Ectodermal cell (in vitro differentiated cells): ENCODE data around the gene AFF1.
"Not testable (repeated sequence)": the region's sequence is repeated elsewhere in the genome, so short reads cannot be mapped to it uniquely, and the experiment has no call there.

Source experiments
- H3K27ac ChIP-seq: 2 replicates; pipeline ENCODE4 v1.7.0; 2013; ENCODE audit warnings: mild to moderate bottlenecking, low read depth, low read length; ENCODE audit not compliant: insufficient read depth, poor library complexity, severe bottlenecking
- H3K27me3 ChIP-seq: 2 replicates; pipeline ENCODE4 v1.7.0; 2013; ENCODE audit warnings: mild to moderate bottlenecking, low read length; ENCODE audit not compliant: insufficient read depth, control insufficient read depth, poor library complexity, severe bottlenecking
- H3K36me3 ChIP-seq: one replicate; pipeline ENCODE4 v1.7.0; 2013; ENCODE audit warnings: low read length; ENCODE audit not compliant: control insufficient read depth, insufficient read depth
- H3K4me1 ChIP-seq: one replicate; pipeline ENCODE4 v1.7.0; 2013; ENCODE audit warnings: low read length; ENCODE audit not compliant: control insufficient read depth, insufficient read depth
- H3K4me3 ChIP-seq: 2 replicates; pipeline ENCODE4 v1.7.0; 2013; ENCODE audit warnings: low read depth, low read length, control low read depth; ENCODE audit not compliant: insufficient read depth
- H3K9me3 ChIP-seq: 2 replicates; pipeline ENCODE4 v1.7.0; 2013; ENCODE audit warnings: mild to moderate bottlenecking, low read length, moderate library complexity; ENCODE audit not compliant: control insufficient read depth
- WGBS, 2 experiments: methylation state at CpG; one replicate each; pipeline ENCODE4 v1.1.7; 2013; ENCODE audit warnings: missing lambda C conversion rate in 2 of 2; 5-methylcytosine and 5-hydroxymethylcytosine counted together

The AFF1 gene

DNA sequence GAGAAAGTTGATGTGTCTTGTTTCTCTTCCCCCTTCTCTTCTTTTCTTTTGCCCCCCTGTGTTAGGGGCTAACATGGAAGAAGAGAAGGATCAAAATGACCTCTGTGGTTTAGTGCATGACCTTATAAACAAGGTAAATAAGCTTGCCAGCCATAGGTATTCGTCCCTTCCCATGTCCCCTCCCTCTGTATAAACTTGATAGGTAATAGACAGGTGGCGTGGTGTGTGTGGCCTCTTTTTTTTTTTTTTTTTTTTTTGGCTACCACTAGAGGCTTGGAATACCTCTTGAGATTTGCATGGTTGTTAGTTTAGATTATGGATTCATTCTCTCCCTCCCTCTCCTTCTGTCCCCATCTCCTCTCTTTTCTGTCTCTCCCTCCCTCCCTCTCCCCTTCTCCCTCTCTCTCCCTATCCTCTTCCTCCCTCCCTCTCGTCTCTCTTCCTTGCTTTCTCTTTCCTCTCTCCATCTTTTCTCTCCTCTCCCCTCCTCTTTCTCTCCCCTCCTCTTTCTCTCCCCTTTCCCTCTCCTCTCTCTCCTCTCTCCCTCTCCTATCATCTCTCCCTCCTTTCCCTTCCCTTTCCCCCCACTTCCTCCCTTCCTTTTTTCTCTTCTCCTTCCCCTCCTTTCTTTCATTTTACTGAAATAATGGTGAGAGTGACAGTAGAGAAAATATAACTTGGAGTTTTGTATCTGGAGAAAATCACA lies 134.4 kb downstream of the AFF1 start:
- Histone ChIP-seq H3K27ac (no peak overlapping the region), H3K36me3 (no peaks in the 10 kb centered on the region), H3K9me3 (no peaks in the 10 kb centered on the region), H3K27me3 (no peaks in the 10 kb centered on the region), H3K4me1 (peaks cover 24% of the 10 kb centered on the region), H3K4me3 (no peak overlapping the region)
- 79 to 87% methylated on average over 2 of the region's 3 CpGs for WGBS, 2 experiments

DNA sequence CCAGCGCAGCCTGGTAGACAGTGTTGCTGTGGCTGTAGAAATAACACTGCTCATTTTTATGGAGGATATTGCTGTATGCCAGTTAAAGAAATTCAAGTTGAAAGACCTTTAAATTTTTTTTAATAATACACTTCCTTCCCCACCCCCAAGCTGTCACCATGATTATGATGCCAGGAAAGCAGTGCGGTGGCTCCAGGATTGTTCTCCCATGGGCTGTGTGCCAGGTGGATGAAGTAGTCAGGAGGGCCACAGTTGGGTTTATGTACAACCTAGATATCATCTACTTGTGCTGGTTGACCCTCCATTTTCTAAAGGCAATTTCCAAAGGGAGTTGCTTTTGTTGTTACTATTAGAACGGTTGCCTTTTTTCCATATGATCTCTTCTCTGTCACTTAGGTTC lies 136.6 kb downstream of the AFF1 start:
- no peak overlapping the region for H3K27ac ChIP-seq
- no peaks in the 10 kb centered on the region for H3K27me3 ChIP-seq
- H3K4me3 ChIP-seq: no peak overlapping the region
- WGBS, 2 experiments: 94 to 97% methylated on average over 3 of the region's 3 CpGs
- no peaks in the 10 kb centered on the region for H3K9me3 ChIP-seq
- H3K36me3 ChIP-seq: no peaks in the 10 kb centered on the region
- peaks cover 25% of the 10 kb centered on the region for H3K4me1 ChIP-seq

DNA sequence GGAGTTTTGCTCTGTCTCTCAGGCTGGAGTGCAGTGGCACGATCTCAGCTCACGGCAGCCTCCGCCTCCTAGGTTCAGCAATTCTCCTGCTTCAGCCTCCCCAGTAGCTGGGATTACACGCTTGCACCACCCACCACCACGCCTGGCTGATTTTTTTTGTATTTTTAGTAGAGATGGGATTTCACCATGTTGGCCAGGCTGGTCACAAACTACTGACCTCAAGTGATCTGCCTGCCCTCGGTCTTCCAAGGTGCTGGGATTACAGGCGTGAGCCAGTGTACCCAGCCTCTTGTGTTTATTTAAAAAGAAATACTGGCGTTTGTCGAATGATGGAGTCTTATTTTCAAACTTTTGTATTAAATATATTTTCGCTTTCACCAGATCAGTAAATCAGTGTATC lies 137.7 kb downstream of the AFF1 start:
- not testable (repeated sequence) for H3K27ac ChIP-seq

DNA sequence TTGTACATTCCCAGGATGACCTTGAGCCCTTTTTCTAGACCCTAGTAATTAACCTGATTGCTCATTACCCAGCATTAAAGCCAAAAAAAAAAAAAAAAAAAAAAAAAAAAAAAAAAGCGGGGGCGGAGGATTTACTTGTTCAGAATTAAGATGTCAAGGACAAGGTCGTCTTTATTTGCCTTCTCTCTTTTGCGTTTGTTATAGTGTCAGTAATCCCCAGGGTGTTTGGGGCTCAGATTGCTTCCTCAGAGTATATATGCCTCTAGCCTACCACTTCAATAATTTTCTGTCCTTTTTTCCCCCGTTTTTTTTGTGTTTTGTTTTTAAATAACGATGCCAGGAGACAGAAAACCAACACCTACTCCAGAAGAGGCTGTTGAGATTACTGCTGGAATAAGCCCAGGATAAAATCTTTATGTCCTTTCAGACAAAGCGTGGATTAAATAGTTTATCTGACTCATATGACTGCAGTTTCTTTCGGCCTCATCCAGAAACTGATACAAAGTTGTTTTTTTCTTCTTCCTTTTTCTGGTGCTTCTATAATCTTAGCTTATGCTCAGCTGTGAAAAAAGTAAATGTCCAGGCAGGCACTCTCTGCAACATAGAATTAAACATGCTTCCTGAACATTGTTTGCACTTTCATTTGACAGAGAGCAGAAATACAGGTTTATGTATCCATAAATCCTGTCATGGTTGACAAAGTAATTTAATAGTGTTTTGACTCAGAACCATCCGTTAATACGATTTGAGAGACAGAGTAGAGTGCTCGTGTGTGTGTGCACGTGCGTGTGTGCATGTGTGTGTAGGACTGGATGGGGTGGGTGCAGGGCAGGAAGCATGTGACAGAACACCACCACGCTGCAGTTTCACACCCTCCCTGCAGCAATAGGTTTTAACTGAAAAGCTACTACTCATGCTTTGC lies 138.6 kb downstream of the AFF1 start:
- Histone ChIP-seq H3K27ac (no peak overlapping the region), H3K27me3 (no peaks in the 10 kb centered on the region), H3K4me1 (peaks cover 23% of the 10 kb centered on the region), H3K4me3 (no peak overlapping the region), H3K9me3 (no peaks in the 10 kb centered on the region), H3K36me3 (no peaks in the 10 kb centered on the region)
- 82 to 85% methylated on average over 12 to 13 of the region's 14 CpGs for WGBS, 2 experiments

More for the DNA sequence above, 137.7 kb downstream of the AFF1 start:
- H3K4me1 ChIP-seq: peaks cover 25% of the 10 kb centered on the region
- not testable (repeated sequence) for H3K27me3 ChIP-seq, H3K4me3 ChIP-seq, H3K9me3 ChIP-seq, H3K36me3 ChIP-seq
- WGBS, 2 experiments: 85 to 95% methylated on average over 9 to 10 of the region's 10 CpGs

DNA sequence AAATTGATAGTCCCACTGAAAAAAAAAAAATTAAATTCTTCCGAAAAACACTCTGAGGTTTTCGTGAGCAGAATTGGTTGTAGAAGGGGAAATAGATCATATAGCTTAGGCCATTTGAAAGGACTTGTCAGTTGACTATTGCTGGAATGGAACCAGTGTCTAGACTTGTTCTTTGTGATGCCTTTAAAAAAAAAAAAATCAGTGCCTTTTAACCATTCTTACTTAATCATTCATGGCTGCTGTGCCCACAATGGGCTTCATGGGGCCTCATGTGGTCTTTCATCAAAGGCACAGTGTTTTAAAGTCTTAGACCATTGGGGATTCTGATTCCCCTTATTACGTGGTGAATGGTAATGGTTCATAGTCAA lies 139.3 kb downstream of the AFF1 start:
- WGBS, 2 experiments: 55 to 65% methylated on average over 3 of the region's 3 CpGs
- H3K27ac ChIP-seq: no peak overlapping the region
- no peak overlapping the region for H3K4me3 ChIP-seq

DNA sequence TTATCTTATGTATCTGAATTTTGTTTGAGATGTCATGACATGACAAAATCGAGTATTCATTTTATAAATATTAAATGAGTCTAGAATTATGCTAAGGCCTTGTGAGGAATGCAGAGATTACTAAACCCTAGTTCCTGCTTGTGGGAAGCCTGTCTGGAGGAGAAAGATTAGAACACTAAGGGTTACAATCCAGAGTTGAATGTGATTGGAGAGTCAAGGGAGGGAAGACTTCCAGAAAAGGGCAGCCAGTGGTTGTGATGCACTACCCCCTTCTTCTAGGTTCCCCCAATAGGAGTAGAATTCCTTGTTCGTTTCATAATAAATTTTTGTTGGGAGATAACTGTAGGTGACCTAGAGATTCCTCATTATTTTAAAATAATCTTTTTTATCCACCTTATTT lies 141.1 kb downstream of the AFF1 start:
- Histone ChIP-seq H3K9me3 (no peaks in the 10 kb centered on the region), H3K27ac (no peak overlapping the region), H3K4me3 (no peak overlapping the region), H3K27me3 (no peaks in the 10 kb centered on the region), H3K4me1 (peaks cover 14% of the 10 kb centered on the region), H3K36me3 (peaks cover 4% of the 10 kb centered on the region)
- 88% methylated on average over 1 of the region's 2 CpGs; no CpG with 5 or more reads in 1 of the 2 experiments for WGBS, 2 experiments

More for the DNA sequence above, 139.3 kb downstream of the AFF1 start:
- Histone ChIP-seq H3K9me3 (no peaks in the 10 kb centered on the region), H3K4me1 (peaks cover 16% of the 10 kb centered on the region), H3K36me3 (no peaks in the 10 kb centered on the region), H3K27me3 (no peaks in the 10 kb centered on the region)

DNA sequence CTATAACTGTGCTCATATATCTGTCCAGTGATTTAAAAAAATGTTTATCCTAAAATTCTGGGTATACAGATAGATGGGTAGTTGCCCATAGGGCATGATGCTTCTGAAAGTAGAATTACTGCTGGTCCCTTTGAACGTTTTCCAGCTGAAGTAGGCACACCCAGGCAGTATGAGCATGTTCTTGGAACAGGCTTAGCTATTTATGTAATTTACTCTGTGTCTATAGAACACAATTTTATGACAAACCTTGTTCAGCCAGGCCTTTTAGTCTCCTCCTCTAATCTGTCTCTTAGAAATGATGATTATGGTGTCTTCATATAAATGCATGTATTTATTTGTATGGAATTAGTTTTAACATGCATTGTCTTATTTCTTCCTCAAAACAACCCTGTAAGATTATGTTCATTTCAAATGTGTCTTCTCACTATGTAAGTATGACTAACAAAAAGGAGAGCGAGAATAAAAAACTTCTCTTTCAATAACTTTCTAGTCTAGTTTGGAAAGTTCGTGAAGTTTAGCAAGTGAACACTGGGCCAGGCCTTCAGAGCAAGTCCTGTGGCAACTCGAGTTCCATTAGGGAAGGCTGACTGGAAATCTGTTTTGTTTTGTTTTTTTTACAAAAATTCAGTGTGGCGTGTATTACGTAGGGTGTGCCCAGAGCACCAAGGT lies 142.0 kb downstream of the AFF1 start:
- H3K4me3 ChIP-seq: no peak overlapping the region
- no peaks in the 10 kb centered on the region for H3K27me3 ChIP-seq
- WGBS, 2 experiments: 92 to 94% methylated on average over 6 of the region's 6 CpGs
- peaks cover 4% of the 10 kb centered on the region for H3K36me3 ChIP-seq
- no peak overlapping the region for H3K27ac ChIP-seq
- peaks cover 14% of the 10 kb centered on the region for H3K4me1 ChIP-seq
- H3K9me3 ChIP-seq: no peaks in the 10 kb centered on the region

DNA sequence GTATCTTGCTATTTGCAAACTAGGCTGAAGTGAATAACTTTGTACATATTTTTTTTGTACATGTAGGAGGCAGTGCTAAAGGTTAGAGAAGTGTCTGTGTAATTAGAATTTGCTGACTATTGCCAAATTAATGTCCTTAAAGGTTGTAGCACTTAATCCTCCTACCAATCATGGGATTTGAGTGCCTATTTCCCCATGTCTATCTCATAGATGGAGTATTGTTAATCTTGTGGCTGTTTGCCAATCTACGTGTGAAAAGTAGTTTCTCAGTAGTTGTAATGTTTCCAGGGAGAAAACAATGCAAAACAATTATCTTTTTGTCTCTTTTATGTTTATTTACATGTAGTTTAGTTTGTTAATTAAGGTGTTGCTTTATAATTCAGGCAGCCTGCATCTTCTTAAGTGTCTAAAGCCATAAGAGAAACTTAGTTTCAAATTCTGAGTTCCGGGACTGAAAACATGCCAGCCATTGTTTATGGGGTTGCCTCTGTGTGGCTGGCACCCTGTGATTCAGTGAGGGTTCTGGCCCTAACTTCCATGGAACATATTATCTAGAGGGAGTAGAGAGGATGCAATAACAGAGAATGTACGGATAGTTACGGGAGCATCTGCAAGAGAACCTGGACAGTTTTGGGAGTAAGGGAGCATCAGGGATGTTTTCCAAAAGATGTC lies 143.2 kb downstream of the AFF1 start:
- H3K27ac ChIP-seq: no peak overlapping the region
- no peaks in the 10 kb centered on the region for H3K9me3 ChIP-seq

DNA sequence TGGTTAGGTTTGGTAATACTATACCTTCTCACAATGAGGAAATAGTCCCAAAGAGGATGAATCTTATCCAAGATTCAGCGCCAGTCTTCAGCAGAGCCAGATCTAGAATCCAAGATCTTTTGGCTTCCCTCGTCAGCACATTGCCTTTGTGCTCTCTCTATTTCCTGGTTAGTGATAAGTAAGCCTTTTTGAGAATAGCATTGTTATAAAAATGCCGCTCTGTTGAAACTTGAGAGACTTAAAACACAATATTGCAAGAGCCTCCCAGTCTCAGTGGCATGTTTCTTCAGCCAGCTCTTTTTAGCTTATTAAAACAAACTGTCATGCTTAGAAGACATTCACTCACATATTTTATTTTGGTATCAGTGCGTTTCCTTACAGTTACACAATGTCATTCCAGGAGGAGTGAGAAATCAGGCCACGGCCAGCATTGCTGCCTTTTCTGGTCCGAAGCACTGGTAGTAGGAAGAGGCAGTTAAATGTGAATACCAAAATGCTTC lies 144.2 kb downstream of the AFF1 start:
- Histone ChIP-seq H3K4me3 (no peak overlapping the region), H3K9me3 (no peaks in the 10 kb centered on the region), H3K4me1 (peaks cover 3% of the 10 kb centered on the region), H3K27me3 (no peaks in the 10 kb centered on the region), H3K36me3 (peaks cover 4% of the 10 kb centered on the region), H3K27ac (no peak overlapping the region)
- WGBS, 2 experiments: 92 to 96% methylated on average over 6 of the region's 6 CpGs

More for the DNA sequence above, 143.2 kb downstream of the AFF1 start:
- Histone ChIP-seq H3K4me1 (peaks cover 12% of the 10 kb centered on the region), H3K27me3 (no peaks in the 10 kb centered on the region), H3K36me3 (peaks cover 4% of the 10 kb centered on the region), H3K4me3 (no peak overlapping the region)
- 92 to 93% methylated on average over 4 of the region's 4 CpGs for WGBS, 2 experiments
